GM21423 (cell line): Measurements from ENCODE around the gene LDB3.
"Not testable (repeated sequence)": the region's sequence is repeated elsewhere in the genome, so short reads cannot be mapped to it uniquely, and the experiment has no call there.

ENCODE experiments used
- ATAC-seq: cut with Tn5 transposase; IDR thresholded peaks from one replicate; pipeline ENCODE4 v1.9.1; 2021; ENCODE audit warnings: mild to moderate bottlenecking, moderate library complexity; ENCODE audit not compliant: unreplicated experiment

LDB3 gene

DNA sequence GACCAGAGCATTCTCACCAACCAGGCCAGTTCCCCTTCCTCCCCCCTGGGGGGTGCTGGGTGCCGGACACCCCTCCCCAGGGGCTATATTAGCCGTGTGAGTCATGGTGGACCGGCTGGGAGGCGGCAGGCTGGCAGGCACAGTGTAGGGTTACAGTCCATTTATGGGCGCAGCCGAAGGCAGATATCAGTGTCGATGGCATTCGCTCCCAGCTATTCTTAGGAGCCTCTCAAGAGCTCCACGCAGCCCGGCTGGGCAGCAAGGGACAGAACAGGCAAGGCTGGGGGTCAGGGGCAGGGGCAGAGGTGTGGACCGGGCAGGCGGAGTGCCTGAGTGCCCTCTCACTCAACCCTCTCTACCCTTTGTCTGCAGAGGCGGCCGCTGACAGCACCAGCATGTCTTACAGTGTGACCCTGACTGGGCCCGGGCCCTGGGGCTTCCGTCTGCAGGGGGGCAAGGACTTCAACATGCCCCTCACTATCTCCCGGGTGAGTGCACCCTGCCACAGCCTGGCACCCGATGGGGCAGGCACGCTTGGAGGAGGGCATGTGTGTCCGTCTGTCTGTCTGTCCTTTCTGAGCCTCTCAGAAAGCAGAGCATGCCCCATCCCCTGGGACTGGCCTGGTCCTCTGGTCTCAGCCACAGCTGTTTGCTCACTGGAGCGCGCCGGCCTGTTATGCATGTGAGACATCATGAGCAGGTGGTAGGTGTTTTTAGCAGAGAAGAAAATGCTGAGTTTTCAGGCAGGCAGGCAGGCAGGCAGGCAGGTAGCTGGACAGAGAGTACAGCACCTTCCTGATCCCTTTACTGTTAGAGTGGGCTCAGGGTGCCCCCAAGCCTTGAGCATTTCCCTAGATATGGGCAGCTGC, at the start of gene LDB3:
TSS of gene LDB3 (plus strand) at position 215 of the 869 bp plus-strand sequence. CDS start at position 396, 181 bp downstream.
- no peak for ATAC-seq

DNA sequence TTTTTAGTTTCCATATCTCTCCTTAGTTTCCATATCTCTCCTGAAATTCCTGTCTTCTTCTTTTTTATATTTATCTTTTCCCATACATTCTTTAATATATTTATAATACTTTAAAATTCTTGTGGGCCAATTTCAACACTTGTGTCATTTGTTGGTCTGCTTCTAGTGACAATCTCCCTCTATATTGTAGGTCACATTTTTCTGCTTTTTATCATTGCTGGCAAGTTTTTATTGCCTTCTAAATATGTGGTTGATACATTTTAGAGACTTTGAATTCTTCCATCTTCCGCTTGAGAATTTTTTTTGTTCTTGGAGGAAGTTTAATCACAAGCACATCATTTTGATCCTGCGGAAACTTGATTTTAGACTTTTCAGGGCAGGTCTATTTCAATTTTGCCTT, 40.0 kb upstream of the LDB3 start:
- ATAC-seq: no peak

- no peak for ATAC-seq
These were observed 38.2 kb upstream of the LDB3 start for GRCh38 chr10:86630079-86630478.

DNA sequence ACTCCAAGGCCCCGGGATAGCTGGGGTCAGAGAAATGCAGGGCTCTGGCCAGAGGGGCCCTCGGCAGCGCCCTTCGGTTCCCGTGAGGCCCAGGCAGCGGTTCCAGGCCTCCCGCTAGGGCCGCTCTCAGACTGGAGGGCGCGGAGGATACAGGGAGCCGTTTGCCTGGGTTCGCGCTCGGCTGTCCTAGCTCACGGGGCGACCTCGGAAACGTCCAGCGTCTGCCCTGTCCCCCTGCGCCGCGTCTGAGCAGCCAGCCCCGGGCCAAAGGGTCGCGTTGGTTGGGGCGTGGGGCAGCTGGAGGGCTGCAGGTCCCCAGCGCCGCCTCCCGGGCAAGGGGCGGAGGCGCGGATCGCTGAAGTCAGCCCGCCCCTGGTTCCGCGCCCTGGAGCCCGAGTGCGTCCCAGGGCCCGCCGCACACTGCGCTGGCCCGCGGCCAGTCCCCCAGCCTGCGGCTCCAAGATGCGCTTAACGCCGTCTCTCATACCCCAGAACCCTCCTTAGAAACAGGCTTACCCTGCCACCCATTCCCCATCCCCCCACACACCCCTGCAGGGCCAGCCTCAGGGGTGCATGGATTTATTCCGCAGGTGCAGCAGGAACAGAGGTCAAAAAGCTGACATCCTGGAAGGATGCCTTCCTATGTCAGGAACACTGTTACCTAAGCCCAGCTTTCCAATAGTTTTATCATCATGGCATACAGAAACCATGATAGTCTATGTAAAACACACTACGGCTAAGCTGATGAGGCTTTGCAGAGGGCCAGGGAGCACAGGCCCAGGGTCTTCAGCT, 36.1 kb upstream of the LDB3 start:
- no peak for ATAC-seq

DNA sequence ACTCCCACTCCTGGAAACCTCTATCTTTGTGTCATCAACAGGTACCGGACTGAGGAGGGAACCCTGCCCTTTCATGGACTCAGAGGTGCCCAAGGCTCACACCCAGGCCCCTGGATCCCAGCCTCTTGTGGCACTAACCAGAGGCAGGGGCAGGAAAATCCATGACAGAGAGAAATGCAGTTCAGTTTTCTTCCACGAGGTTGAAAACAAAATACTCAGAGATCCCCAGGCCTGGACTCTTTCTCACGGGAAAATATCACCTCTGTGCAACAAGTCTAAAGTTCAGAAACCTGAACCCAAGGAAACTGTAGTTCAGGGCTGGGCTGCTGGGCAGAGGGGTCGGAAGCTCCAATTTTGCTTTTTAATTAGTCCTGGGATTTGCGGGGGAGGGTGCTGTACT, 35.4 kb upstream of the LDB3 start:
- no peak for ATAC-seq

GRCh38 chr10:86635402-86635801, 32.9 kb upstream of the LDB3 start:
- no peak for ATAC-seq

DNA sequence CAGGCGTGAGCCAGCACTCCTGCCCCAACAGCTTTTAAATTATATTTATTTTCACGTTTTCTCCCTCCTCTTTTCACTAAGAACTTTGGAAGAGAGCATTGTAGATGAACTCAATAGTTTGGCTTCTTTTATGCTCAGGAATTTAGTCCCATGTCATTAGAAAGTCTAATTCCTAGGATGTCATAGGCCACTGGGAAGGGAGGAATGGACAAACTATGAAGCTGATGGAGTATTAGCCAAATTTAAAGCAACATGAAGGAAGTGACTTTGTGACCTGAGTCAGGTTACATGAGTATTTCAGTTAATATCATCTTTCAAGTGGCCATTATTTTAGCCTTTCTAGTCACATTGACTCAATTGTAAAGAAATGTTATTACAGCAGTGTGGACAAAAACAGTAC, 32.0 kb upstream of the LDB3 start:
- no peak for ATAC-seq

DNA sequence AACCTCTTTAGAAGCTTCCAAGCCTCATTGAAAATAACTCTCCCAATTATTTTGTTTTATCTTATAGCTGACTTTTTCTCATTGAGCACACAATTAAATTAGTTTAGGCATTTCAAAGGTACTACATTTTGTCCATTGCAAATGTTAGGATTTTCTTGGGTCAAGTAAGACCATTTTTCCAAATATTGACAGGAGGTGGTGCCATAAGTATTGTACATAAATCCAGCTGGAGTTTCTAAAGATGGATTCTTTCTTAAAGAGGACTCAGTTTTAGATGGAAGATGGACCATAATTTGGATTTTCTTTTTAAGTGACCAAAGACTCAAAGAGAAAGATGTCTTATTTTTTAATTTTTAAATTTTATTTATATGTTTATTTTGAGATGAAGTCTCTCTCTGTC, 26.3 kb upstream of the LDB3 start:
- no peak for ATAC-seq

DNA sequence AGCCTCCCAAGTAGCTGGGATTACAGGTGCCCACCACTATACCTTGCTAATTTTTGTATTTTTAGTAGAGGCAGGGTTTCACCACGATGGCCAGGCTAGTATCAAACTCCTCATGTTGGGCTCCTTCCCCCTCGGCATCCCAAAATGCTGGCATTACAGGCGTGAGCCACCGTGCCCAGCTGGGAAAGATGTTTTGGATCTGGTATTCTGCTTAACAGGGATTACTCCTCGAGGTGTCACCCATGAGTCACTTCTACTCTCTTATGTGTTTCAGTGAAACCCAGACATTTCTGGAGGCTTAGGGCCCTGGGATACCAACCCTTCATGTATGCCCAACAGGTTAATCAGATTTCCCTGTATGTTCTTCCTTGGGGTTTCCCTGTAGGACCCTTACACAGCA, 25.8 kb upstream of the LDB3 start:
- ATAC-seq: peak; percentile 24

GRCh38 chr10:86644152-86644793, 24.0 kb upstream of the LDB3 start:
- no peak for ATAC-seq

GRCh38 chr10:86644794-86645445, 23.4 kb upstream of the LDB3 start:
- ATAC-seq: no peak

DNA sequence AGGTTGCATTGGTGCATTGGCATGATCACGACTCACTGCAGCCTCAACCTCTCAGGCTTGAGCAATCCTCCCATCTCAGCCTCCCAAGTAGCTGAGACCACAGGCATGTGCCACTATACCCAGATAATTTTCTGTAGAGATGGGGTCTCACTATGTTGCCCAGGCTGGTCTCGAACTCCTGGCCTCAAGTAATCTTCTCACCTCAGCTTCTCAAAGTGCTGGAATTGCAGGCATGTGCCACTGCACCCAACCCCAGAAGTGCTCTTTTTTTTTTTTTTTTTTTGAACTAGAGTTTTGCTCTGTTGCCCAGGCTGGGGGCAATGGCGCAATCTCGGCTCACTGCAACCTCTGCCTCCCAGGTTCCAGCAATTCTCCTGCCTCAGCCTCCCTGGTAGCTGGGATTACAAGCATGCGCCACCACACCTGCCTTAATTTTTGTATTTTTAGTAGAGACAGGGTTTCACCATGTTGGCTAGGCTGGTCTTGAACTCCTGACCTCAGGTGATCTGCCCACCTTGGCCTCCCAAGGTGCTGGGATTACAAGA, 22.6 kb upstream of the LDB3 start:
- ATAC-seq: not testable (repeated sequence)

GRCh38 chr10:86646532-86646931, 21.8 kb upstream of the LDB3 start:
- ATAC-seq: no peak

GRCh38 chr10:86646933-86647332, 21.4 kb upstream of the LDB3 start:
- no peak for ATAC-seq

- ATAC-seq: no peak
These were observed 20.3 kb upstream of the LDB3 start for GRCh38 chr10:86647773-86648703.

- ATAC-seq: no peak
These were observed 19.4 kb upstream of the LDB3 start for GRCh38 chr10:86648704-86649427.

DNA sequence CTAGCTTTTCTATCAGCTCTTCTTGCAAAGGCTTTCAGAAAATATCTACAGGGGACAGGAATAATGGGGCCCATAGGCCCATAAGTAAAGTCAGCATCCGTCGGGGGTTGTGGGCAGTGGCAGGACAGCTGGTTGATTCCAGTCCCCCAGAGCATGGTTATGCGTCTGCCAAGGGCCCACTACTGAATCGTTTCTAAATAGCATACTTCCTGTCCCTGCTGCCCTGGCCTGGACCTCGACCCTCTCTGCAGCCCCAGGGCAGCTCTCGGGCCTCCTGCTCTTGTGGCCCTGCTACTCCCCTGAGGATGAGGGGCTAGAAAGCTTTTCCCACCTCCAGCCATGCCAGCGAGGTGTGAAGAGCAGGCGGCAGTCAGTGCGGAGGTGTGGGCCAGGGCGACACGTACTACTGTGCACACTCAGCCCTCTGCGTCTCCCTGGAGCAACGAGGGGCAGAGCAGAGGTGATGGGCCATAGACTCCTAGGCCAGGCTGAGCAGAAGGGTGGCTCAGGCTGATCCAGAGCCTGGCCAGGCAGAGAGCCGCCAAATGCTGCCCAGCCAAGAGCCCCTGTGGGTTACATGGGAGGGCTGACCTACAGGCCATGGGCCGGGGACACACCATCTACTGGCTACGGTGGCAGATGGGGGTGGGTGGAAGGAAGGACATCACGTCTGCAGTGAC, 18.7 kb upstream of the LDB3 start:
- no peak for ATAC-seq

DNA sequence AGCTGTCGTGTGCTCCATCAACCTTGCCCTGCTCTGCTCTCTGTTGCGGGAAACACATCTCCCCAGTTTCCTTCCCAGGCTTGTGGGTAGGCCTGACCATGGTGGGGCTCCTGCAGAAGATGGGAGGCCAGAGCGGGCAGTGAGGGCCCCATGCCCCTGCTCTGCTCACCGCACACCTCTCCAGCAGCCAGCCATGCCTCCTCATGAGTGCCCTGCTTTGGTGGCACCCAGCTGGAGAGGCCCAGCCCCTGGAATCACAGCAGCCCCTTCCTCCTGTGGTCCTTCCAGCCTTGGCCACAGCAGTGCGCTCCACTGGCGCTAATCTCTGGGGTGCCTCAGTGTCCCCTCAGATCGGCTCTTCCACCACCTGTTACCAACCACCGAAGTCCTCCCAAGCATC, 18.2 kb upstream of the LDB3 start:
- no peak for ATAC-seq
